ENCODE measurements around the gene STIM1. TPM values are rescaled to one million over a fixed set of nuclear protein-coding genes. Genes with fewer than 3 reads are reported as not detected.
A peak's percentile ranks its signal among the peaks of the same experiment; 100 is the strongest.

STIM1 gene
- total and polyA plus RNA-seq, 10 of the 15 experiments (the other 5 are each of a cell fraction or from before 2014, with no cell fraction given): 8.6 to 57.7 (median 29.3) TPM

GRCh38 chr11:3939651-3940190 is 84.3 kb downstream of the STIM1 start (continued):
- TF ChIP-seq, protein P1, sequence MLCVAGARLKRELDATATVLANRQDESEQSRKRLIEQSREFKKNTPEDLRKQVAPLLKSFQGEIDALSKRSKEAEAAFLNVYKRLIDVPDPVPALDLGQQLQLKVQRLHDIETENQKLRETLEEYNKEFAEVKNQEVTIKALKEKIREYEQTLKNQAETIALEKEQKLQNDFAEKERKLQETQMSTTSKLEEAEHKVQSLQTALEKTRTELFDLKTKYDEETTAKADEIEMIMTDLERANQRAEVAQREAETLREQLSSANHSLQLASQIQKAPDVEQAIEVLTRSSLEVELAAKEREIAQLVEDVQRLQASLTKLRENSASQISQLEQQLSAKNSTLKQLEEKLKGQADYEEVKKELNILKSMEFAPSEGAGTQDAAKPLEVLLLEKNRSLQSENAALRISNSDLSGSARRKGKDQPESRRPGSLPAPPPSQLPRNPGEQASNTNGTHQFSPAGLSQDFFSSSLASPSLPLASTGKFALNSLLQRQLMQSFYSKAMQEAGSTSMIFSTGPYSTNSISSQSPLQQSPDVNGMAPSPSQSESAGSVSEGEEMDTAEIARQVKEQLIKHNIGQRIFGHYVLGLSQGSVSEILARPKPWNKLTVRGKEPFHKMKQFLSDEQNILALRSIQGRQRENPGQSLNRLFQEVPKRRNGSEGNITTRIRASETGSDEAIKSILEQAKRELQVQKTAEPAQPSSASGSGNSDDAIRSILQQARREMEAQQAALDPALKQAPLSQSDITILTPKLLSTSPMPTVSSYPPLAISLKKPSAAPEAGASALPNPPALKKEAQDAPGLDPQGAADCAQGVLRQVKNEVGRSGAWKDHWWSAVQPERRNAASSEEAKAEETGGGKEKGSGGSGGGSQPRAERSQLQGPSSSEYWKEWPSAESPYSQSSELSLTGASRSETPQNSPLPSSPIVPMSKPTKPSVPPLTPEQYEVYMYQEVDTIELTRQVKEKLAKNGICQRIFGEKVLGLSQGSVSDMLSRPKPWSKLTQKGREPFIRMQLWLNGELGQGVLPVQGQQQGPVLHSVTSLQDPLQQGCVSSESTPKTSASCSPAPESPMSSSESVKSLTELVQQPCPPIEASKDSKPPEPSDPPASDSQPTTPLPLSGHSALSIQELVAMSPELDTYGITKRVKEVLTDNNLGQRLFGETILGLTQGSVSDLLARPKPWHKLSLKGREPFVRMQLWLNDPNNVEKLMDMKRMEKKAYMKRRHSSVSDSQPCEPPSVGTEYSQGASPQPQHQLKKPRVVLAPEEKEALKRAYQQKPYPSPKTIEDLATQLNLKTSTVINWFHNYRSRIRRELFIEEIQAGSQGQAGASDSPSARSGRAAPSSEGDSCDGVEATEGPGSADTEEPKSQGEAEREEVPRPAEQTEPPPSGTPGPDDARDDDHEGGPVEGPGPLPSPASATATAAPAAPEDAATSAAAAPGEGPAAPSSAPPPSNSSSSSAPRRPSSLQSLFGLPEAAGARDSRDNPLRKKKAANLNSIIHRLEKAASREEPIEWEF (IDR thresholded peaks at IDR 0.05; ENCODE audit: insufficient replicate concordance, low read depth, low read length): no peak
- TF ChIP-seq HDAC6 (IDR thresholded peaks at IDR 0.05; ENCODE audit: unreplicated experiment): no peak
- no peak for TF ChIP-seq ZSCAN29 (IDR thresholded peaks at IDR 0.05)
- TF ChIP-seq SREBF1 (IDR thresholded peaks at IDR 0.05; ENCODE audit: low read length): no peak

GRCh38 chr11:3942160-3942955 is 86.9 kb downstream of the STIM1 start:
- H3K79me2 ChIP-seq (ENCODE audit: control insufficient read depth, insufficient read depth, low read length): peaks cover 24% of the 10 kb centered on the region
- ATAC-seq: peak; percentile 60
- intact Hi-C loops (cut with micrococcal nuclease; ENCODE audit: unreplicated experiment): no loop called here

More at GRCh38 chr11:3942160-3942955, 86.9 kb downstream of the STIM1 start:
- Histone ChIP-seq H3K9me3 (replicated peaks; ENCODE audit: control insufficient read depth, insufficient read depth, low read length) (0 out of 3 replicates have a peak, but pooled peaks cover 2% of the 10 kb centered on the region), H3K27me3 (replicated peaks in 1 of 2; ENCODE audit: control insufficient read depth in 2 of 2, insufficient read depth in 2 of 2, low read length in 1 of 2) (no peaks in the 10 kb centered on the region), H3K36me3 (ENCODE audit: control insufficient read depth in 2 of 2, insufficient read depth in 2 of 2, low read length in 1 of 2) (peaks cover 0 to 2% of the 10 kb centered on the region in 2 experiments; a peak in 1 of 4 replicates), H4K20me1 (ENCODE audit: control insufficient read depth, insufficient read depth) (no peaks in the 10 kb centered on the region), H3K4me3 (no peak overlapping the region), H3K4me1 (ENCODE audit: control insufficient read depth, insufficient read depth, low read length) (peaks cover 33% of the 10 kb centered on the region), H2AFZ (ENCODE audit: control insufficient read depth, low read depth, low read length) (no peak overlapping the region), H3K4me2 (ENCODE audit: control insufficient read depth, insufficient read depth) (peak overlapping the region; percentile 21), H3K27ac (ENCODE audit: control insufficient read depth, insufficient read depth) (peak overlapping the region; percentile 38; the same call in 1 of the 2 replicates), H3K9ac (ENCODE audit: control insufficient read depth, insufficient read depth, low read length) (no peak overlapping the region)
- FAIRE-seq: peak; percentile 56
- WGBS (ENCODE audit: insufficient coverage, insufficient replicate concordance, low lambda C conversion rate, missing lambda C conversion rate): 9% methylated on average over 3 of the region's 3 CpGs
- DNase-seq (ENCODE audit: low read depth, low spot score): no peak
- TF ChIP-seq TARDBP (IDR thresholded peaks at IDR 0.05; ENCODE audit: borderline replicate concordance) (no peak), NRF1 (conservative IDR thresholded peaks at IDR 0.05; ENCODE audit: low read depth, low read length) (no peak), RUNX3 (IDR thresholded peaks at IDR 0.05; ENCODE audit: low read length) (peak; percentile 44)
- BruUV-seq (replicated peaks): no TSS peak
- ChIA-PET POLR2A (no interaction called here), RAD21 (ENCODE audit: unreplicated experiment) (interaction anchor here (1.4 kb wide), 3 partner anchors 88 to 131 kb away, joined by 3 to 5 read pairs (median 4); no protein-coding TSS in a partner anchor), SMC1A (ENCODE audit: uncharacterized antibody, unreplicated experiment) (interaction anchor here (1.0 to 4.2 kb wide), 6 partner anchors 9 to 88 kb away, joined by 3 to 17 read pairs (median 4); partner anchors contain the start of gene STIM1), CTCF (interaction anchor here (0.8 to 2.4 kb wide), 9 partner anchors 9 to 131 kb away, joined by 3 to 9 read pairs (median 3); no protein-coding TSS in a partner anchor)
- in situ Hi-C loops (cut with MboI): no loop called here

All from GM12878 (cell line).